Limb (tissue), 2 donors: ENCODE data around the gene SERPING1.
A peak's percentile ranks its signal among the peaks of the same experiment; 100 is the strongest.

Experiments
- DNase-seq, 2 donors: peaks; one replicate each; pipeline ENCODE4 v3.0.0-alpha.2; 2016; ENCODE audit errors: extremely low spot score in 2 of 2

Gene SERPING1

DNA sequence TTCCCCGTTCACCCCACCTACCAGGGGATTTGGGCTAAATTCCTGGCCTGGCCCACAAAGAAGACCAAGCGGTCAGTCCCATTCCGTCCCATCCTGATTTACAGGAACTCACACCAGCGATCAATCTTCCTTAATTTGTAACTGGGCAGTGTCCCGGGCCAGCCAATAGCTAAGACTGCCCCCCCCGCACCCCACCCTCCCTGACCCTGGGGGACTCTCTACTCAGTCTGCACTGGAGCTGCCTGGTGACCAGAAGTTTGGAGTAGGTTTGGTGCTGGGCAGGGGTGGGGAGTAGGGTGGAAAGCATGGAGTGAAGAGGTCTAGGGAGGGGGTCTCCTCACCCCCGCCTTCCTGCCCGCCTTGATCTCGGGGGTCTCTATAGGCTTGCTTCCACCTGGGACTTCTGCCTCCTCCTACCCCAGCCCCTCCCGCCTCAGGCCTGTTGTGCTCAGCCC lies at the start of gene SERPING1:
SERPING1 (plus strand) TSS at position 225 of the 455 bp plus-strand sequence. CDS start 586 bp downstream, outside the sequence.
- peak; percentile 27 to 74 for DNase-seq

DNA sequence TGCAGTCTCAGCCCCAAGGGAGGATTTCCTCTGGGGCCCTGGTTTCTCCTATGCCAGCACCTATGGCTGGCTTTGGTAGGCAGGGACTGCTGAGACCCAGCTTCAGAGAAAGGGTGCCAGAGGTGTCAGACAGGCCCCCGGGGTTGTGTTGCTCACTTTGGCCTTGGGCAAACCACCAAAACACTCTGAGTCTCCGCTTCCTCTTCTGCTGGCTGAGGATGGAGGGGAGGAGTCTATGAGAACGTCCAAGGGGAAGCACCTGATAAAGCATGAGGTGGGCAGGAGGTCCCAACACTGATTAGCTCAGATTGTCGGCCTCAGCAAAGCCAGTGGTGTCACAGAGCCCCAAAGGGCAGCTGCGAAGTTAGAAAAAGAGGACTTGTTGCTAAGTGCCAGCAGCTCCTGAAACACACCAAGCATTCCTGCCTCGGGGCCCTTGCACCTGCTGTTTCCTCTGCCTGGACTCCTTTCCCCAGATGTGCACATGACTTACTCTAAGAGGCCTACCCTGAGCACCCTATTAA lies 49.6 kb upstream of the SERPING1 start:
- DNase-seq = no peak

DNA sequence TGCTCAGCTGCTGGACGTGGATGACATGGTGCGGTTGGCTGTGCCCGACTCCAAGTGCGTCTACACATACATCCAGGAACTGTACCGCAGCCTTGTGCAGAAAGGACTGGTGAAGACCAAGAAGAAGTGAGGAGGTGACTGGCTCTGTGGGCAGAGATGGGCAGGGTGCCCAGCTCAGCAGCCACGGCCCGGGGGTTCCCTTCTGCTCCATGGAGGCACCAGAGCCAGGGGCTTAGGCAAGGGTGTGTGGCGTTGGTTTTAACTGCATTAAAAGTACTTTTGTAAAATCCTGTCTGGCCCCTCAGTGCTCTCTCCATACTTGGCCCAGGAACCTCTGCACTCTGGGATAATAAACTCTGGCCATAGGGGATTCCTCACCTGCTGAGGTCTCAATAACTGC lies 47.5 kb upstream of the SERPING1 start:
- DNase-seq = no peak

DNA sequence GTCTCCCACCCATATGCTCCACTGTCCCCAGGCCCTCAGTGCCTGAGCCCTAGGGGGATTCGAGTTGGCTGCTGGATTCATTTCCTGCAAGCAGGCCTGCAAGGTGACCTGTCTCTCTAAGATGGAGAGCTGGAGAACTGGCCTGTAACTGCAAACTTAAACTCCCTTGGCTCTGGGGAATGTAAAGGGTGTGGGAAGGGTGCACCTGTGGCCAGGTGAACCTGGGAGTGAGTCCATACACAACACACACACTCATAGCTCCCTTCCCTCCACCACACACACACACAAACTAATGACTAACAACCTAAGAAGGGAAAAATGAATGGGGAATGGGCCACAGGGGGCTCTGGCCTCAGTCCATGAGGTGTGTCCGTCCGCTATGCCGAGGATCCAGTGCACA lies 45.5 kb upstream of the SERPING1 start:
- DNase-seq = no peak

DNA sequence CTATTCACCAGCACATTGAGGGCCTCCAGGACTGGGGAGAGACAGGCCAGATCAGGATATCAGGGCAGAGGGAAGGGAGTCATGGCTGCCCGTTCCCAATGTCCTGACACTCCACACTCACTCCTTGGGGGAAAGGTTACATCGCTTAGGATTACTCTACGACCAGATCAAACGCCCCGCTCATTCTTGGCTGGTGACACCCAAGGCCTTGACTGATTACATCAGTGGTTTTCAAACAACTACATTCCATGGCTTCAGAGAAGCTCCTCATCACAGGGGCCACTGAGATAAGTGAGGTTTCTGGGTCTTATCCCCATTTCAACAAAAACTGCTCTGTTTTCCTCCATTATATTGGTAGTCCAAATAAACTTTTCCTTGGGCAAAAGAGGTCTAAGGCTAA lies 45.0 kb upstream of the SERPING1 start:
- DNase-seq = no peak

DNA sequence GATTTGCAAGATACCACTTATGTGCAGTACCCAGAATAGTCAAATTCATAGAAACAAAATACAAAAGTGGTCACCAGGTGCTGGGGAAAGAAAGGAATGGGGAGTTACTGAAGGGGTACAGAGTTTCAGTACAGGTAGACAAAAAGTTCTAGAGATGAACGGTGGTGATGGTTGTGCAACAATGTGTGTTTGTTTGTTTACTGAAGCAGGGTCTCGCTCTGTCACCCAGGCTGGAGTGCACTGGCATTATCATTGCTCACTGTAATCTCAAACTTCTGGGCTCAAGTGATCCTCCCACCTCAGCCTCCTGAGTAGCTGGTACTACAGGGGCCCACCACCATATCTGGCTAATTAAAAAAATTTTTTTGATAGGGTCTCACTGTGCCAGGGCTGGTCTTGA lies 42.1 kb upstream of the SERPING1 start:
- no peak for DNase-seq

DNA sequence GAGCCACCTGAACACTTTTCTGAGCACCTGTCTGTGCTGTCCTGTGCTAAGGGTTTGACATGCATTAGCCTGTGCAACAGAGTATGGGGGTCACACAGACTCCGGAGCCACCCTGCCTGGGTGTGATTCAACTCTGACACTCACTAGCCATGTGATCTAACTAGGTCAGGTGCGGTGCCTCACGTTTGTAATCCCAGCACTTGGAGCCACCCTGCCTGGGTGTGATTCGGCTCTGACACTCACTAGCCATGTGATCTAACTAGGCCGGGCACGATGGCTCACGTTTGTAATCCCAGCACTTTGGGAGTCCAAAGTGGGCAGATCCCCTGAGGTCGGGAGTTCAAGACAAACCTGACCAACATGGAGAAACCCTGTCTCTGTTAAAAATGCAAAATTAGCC lies 41.4 kb upstream of the SERPING1 start:
- no peak for DNase-seq

DNA sequence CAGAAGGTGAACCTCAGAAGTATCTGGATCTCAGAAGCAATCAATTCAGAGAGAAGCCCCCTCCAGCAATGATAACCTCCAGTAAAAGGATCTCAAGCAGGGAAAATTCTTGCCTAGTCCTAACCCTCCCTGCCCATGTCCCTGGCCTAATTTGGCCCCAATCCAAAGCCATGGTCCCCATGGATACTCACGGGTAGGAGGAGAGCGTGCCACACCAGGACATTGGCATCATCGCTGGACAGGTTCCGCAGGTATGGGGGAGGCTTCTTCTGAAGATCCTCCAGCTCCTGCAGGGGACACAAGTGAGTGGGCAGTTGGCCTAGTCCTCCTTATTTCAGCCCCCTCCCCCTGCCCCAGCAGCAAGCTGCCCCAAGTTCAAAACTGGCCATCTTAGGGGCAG lies 37.3 kb upstream of the SERPING1 start:
- DNase-seq = no peak

DNA sequence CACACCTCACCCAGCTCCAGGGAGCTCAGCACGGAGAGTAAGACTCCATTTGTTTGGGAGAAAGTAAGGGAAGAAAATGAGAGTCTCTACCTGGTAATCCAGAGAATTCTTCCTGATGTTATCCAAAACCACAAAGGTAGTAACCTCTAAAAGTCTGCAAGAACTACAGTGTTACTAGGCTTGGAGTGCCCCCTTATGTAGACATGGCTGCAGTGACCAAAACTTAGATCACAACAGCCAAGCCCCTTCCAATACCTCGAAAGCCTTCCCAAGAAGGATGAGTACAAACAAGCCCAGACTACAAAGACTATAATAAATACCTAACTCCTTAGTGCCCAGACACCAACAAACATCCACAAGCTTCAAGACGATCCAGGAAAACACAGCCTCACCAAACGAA lies 34.9 kb upstream of the SERPING1 start:
- DNase-seq = no peak

DNA sequence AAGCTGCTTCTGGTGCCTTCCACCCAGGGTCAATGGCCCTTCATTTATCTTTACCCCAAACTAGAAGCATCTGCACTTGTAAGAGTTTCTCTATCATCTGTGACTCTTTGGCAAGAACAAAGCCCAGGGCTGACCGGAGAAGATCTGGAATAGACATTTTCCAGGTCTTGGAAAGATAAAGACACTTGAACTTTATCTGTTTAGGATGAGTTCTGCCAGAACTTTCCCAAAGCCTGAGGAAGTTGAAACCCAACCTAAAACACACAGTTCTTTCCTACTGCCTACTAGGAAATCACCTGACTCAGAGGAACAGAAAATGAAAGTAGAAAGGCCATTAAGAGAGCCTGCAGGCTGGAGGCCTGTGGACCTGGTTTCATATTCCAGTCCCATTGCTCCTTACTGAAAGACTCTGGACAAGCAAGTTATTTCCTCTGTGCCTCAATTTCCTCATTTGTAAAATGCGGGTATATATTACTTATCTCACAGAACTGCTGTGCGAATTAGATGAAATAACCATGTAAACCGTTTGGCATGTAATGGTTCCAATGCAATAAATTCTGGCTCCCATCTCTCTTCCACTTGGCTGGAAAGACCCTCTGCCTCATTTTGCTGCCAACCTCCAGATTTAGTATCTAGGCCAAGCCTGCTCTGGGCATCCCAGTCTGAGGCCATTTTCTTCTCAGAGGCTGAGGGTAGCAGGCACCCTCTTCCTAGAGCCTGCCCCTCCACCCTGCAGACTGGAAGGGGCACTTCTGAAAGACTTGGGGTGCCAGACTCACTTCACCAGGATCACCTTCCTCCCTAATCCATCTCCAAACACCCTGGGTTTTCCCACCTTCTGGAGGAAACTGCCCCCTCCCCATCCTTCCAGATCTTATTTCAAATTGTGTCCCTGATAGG lies 31.2 kb upstream of the SERPING1 start:
- DNase-seq = no peak

DNA sequence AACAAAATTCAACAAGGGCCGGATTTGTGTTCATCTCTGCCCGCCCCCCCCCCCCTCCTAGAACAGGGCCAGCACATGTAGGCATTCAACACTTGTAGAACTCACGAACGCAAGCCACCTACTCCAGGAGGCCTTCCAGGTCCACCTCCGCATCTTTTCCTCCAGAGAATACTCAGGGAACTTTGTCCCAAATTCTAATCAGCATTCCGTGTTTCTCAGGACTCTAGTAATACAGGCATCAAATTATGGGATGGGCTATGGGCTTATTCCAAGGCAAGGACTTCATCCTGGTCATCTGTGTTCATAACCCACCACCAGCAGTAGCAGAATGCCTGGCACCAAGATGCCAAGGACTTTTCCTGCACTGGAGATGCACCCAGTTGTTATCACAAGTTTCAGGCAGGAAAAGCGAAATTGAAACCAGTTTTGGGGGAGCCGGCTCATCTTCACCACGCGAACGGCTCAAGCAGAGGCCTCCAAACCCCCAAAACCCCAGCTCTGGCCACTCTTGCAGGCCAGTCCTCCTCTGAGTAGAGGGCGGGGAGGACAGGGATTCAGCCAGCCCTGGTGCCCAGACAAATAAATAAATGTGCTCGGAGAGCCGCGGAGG lies 30.5 kb upstream of the SERPING1 start:
- no peak for DNase-seq

DNA sequence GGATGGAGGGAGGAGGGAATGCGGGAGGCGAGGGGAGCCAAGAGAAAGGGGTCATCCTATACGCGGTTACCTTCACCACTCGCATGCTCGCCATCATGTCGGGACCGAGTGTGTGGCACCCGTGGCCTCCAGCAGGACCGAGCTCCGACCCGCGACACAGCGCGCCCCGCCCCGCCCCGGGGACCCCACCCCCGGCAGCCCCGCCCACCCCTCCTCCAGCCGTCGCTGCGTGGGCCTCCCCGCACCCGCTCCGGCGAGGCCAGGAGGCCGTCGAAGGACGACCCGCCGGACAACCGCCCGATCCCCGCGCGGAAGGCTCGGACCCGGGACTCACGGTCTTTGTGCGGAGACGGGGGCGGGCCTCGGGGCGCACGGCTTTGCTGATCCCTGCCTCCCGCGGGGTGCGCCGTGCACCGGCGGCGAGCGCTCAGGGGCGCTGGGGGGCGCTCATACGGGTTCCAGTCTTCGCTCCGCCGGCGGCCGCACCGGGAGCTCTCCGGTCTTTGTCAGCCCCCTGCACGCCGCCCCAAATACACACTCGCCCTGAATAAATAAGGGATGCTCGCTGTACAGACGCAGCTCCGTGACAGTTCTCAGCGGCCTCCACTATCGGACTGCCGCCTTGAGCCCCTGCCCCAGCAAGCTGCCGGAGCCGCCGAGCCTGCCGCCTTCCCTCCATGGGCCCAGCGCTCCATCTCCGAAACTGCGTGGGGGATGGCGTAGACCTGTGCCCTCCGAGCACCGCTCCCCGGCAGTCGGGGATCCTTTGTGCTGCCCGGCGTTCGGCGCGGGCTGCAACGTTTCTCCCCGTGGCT lies 29.8 kb upstream of the SERPING1 start, which contains the start of gene UBE2L6:
UBE2L6 (minus strand) TSS at position 158 of the 815 bp plus-strand sequence; CDS start at position 97, 61 bp downstream.
- DNase-seq = peak; percentile 38 to 83

DNA sequence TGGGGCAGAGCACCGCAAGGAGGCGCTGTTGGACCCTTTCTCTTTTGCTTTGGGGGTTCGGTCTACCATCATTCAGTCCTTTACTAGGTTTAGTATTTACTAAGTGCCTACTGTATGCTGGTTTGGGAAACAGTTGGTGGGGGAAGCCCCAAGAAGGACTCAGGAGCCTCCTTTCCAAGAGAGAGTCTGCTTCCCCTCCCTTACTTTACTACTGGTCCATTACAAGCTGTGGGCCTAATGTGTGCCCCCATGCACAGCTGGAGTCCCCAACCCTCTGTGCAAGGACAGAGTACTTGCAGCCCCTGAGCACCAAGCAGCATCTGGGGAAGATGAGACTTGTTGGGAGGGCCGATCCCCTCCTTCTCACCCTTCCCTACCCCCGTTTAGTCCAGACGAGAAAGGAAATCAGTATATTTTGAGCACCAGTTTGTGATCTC lies 29.1 kb upstream of the SERPING1 start:
- DNase-seq = peak; percentile 80 to 93

DNA sequence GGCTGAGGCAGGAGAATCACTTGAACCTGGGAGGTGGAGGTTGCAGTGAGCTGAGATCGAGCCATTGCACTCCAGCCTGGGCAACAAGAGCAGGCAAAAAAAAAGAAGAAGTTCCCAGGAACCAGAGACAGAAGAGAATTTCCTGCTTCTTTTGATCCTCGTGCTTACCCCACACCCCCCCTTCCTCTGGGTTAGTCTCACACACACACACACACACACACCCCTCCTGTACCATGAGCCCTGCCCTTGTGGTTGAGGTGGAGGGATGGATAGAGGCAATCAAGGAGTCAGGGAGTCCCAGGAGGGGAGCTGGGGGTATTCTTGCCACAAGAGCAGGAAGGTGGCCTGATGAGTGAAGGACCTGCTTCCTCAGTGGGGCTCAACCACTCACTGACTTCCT lies 25.9 kb upstream of the SERPING1 start:
- no peak for DNase-seq

DNA sequence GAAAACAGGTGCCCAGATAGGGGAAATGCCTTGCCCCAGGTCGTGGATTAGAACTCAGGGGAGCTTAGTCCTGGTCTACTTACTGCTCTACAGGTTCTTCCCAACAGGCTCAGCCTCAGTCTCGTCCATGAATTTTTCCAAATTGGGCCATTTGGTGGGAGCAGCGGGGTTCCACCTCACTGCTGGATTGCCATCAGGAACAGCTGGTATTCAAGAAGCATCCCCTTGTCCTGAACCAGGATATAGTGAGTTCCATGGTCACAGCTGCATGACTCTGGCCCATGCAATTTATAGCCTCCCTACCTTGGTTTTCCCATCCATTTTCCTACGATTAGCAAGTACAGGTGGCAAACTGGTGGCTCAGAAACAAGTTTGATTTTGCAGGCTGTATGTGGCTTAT lies 23.4 kb upstream of the SERPING1 start:
- no peak for DNase-seq

DNA sequence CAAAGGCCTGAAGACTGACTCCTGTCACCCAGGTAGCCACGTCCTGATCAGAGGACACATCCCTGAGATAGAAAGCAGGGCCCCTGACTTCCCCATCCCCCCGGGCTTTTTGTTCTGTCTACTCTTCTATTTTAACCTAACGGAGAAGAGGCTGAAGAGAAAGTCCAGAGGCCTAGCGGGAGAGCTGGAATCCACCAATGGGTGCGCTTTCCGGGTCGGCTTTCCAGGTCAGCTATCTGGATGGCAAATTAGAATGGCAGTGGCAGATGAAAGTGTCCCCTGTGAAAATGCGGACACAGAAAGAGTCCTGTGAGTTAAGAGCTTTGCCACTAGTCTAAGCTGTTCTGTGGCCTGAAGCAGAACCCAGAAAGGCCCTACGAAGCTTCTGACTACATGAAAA lies 13.1 kb upstream of the SERPING1 start:
- DNase-seq = no peak

DNA sequence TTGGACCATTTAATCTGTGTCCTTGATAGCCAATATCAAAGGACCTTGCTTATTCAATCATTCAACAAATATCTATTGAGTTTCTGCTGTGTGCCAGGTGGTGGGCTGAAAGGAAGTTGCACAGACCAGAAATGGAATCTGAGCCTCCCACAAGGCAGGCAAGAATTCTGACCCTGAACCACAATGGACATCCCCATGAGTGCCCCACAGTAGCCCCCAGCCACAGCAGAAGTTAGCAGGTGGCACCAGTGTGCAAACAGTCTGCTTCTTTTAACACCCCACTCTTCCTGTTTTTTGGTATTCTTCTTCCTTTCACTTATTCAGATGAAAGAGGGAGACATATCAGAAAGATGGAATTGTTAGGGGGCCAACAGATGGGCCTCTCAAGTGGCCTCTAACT lies 12.2 kb upstream of the SERPING1 start:
- DNase-seq = no peak

DNA sequence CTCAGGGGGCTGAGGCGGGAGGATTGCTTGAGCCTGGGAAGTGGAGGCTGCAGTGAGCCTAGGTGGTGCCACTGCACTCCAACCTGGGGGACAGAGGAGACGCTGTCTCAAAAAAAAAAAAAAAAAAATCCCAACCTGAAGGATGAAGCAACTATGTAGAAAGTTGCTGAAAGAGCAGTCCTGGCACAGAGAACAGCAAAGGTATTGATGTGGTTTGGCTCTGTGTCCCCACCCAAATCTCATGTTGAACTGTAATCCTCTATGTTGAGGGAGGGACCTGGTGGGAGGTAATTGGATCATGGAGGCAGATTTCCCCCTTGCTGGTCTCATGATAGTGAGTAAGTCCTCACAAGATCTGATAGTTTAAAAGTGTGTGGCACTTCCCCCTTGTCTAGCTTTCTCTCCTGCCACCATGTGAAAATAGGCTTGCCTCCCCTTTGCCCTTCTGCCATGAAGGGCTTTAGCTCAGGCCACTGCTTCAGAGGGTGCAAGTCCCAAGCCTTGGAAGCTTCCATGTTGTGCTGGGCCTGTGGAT lies 10.7 kb upstream of the SERPING1 start:
- DNase-seq = no peak

DNA sequence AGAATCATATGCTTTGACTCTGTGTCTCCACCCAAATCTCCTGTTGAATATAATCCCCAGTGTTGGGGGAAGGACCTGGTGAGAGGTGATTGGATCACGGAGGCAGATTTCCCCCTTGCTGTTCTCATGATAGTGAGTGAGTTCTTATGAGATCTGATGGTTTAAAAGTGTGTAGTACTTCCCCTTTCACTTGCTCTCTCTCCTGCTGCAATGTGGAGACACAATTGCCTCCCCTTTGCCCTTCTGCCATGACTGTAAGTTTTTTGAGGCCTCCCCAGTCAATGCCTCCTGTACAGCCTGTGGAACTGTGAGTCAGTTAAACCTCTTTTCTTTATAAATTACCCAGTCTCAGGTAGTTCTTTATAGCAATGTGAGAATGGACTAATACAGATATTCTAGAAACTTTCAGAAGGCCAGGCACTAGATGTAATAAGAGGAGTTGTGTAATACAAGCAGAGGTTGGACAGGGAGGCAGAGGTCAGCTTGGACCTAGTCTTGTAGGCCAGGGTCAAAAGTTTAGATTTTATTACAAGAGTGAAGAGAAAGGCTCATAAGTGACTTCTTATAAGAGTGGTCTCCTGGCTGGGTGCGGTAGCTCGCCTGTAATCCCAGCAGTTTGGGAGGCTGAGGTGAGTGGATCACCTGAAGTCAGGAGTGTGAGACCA lies 9.3 kb upstream of the SERPING1 start:
- no peak for DNase-seq

DNA sequence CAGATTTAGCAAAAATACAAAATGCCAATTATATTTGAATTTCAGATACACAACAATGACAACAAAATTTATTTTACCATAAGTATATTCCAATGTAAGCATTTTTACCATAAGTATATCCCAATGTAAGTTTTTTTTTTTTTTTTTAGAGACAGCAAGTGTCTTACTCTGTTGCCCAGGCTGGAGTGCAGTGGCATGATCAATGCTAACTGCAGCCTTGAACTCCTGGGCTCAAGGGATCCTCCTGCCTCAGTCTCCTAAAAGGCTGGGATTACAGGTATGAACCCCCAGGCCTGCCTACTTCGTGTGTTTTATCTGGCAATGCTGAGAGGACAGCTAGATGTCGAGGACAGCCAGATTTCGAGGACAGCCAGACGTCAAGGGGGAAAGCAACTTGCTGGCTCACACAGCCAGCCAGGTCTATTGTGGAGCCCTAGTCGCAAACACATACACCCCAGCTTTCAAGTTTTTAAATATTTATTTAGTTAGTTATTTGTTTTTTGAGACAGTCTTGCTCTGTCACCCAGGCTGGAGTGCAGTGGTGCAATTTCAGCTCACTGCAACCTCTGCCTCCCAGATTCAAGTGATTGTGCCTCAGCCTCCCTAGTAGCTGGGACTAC lies 1.1 kb upstream of the SERPING1 start:
- no peak for DNase-seq
